ENCODE data around the gene MEIS1.

The MEIS1 gene

GRCh38 chr2:66445076-66445924 lies 10.4 kb downstream of the MEIS1 start:
- FAIRE-seq: no peak

DNA sequence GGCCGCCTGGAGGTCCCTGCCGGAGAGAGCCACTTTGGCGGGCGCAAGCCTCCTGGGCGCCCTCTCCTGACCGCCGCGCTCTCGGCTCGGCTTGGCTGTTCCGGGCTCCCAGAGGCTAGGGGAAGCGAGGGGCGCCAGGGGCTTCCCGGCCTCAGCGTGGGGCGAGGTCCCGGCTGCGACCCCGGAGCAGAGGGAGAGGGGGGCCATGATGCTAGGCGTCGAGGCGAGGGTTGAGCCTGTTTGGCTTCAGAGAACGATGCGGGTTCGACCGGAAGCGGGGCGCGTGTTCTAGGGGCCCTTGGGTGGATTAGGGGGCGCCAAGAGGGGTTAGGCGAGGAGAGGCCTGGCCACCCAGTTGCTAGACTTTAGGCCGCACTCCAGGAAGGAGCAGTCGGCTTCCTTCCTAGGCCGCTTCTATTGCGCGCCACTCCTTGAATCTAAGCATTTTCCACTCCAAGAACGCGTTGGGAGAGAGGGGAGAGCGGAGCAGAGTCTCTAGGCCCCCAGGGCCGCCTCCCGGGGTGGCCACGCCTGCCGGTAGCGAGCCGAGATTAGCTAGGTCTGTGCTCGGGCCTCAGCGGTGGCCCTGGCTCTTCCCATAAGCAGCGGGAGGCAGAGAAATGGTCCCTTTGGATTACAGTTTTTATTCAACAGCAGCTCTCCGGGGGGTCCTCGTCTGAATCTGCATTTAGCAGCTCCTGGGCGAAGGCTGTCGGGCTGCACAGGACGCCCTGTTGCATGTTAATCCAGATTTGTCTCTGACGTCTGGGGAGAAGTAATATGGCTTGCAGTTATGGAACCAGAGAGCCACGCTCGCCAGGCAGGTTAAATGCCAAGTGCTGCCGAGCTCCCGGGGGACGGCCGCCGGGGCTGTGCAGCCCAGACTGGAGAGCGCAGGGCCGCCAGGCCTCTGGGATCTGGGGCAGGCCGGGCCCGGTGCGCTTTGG lies 11.3 kb downstream of the MEIS1 start:
- no peak for FAIRE-seq

DNA sequence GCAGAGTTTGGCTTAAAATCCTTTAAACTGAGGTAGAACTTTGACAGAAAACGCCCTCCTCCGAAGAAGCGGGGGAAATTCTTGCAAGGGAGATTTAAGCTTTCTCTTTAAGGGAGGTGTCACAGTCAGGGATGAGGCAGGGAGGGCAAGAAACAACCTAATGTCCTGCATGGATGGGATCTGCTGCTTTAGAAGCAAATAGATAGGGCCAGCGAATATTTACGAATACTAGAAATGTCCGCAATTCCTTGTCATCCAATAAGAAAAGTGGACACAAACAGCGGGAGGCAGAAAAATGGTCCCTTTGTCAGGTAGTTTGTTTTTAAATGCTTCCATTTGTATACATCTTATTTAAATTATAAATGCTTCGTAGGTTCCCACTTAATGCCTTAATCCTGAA lies 12.0 kb downstream of the MEIS1 start:
- no peak for FAIRE-seq

GRCh38 chr2:66447677-66448076 lies 12.8 kb downstream of the MEIS1 start:
- no peak for FAIRE-seq

GRCh38 chr2:66448136-66448991 lies 13.4 kb downstream of the MEIS1 start:
- FAIRE-seq: no peak

- no peak for FAIRE-seq
Measured at GRCh38 chr2:66452214-66452613, 17.3 kb downstream of the MEIS1 start.

DNA sequence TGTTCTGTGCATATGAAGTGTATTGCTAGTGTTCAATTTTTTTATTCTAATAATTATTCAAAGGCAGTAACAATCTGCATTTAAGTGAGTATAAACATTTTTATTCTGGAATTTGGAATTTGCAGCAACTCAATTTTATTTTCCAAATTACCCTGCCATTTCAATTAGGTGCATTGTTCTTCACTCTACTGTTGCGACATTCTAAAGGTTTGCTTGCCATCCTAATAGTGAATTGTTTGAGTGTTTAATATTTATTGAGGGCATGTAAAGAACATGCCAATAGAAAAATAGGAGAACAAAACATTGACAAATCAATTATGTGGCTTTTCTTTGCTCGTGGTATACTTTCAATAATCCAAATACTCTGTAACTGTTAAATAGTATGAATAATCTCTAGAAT lies 18.0 kb downstream of the MEIS1 start:
- no peak for FAIRE-seq

DNA sequence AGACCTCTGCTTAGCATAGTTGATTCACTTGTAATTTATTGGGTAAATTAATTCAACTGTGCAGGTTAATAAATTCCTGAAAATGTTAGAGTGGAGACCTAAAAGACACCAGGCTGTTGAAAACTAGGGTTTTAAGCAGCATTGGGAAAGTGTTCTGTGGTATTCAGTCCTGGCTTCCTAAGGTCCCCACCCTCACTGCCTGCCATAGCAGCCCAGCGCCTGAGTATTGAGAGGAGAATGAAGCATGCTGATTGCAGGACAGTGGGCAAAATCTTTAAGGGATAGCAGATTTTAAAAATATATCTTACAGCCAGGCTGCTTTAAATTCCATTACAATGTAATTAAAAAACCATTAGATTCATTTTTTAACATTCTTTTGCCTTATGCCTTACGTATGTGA lies 20.6 kb downstream of the MEIS1 start:
- no peak for FAIRE-seq

DNA sequence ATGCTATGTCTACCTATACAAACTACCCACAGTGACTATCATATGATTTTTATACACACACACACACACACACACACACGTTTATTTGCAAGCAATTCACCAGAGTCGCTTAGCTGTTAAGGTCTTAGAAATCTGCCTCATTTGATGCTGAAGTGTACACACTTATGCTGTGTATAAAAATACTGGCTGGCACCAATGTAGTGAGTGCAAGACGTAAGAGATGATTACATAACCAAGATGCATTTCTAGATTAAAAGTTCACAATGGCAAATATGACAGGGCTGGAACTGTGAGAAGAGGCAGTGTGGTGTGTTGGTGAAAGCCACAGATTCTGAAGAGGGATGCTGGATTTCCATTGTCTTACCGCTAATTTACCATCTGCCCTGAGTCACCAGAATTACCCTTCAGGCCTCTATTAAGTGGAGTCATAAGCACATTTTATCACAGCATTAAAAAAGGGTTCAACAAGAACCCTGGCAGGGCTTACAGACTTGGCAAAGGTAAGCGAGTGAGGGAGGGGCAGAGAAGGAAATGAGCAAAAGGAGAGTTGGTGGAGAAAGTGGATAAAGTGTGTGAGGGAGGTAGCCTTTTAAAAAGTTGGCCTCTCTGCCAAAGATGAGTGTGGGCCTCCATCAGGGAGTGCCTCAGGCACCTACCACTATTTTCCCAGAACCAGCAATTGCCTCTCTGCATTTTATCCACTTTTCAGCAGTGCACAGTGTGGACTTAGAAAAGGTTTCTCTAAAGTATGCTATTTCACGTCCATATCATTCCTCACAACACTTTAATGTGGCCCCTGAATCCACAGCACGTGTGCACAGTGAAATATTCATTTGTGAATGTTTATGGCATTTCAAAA lies 21.5 kb downstream of the MEIS1 start:
- FAIRE-seq: no peak

DNA sequence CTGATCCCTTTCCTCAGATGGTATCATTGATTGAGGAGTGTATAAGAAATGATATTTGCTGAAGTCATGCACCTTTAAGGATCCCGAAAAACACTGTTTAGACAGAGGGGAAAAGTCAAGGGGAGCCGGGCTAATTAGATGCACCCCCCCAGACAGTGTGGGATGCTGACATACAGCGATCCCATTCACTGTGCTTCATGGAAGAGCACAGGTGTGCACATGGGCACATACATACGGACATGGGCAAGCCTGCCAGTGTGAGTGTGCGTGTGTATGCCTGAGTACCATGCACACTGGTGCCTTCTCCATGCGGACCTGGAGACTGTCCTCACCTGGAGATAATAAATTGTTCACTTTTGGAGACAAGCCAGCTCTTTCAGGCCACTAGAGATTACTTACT lies 22.6 kb downstream of the MEIS1 start:
- no peak for FAIRE-seq

DNA sequence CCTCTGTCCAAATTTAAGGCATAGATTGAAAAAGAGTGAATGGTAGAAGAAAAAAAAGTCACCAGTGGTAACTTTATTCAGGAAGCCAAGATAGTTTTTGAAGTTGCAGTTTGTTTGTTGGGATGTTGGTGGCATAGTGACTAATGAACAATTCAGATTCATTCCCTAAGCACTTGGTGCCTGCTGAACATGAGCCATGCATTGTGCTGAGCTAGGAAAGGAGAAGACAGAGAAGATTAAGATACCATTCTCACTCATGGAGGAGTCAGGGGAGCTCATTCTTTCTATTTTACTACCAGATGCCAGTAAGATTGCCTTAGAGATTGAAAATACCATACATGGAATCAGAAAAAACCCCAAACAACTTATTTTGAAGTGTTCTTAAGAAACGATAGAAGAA lies 25.1 kb downstream of the MEIS1 start:
- no peak for FAIRE-seq

- FAIRE-seq: no peak
Measured at GRCh38 chr2:66461001-66461663, 26.2 kb downstream of the MEIS1 start.

DNA sequence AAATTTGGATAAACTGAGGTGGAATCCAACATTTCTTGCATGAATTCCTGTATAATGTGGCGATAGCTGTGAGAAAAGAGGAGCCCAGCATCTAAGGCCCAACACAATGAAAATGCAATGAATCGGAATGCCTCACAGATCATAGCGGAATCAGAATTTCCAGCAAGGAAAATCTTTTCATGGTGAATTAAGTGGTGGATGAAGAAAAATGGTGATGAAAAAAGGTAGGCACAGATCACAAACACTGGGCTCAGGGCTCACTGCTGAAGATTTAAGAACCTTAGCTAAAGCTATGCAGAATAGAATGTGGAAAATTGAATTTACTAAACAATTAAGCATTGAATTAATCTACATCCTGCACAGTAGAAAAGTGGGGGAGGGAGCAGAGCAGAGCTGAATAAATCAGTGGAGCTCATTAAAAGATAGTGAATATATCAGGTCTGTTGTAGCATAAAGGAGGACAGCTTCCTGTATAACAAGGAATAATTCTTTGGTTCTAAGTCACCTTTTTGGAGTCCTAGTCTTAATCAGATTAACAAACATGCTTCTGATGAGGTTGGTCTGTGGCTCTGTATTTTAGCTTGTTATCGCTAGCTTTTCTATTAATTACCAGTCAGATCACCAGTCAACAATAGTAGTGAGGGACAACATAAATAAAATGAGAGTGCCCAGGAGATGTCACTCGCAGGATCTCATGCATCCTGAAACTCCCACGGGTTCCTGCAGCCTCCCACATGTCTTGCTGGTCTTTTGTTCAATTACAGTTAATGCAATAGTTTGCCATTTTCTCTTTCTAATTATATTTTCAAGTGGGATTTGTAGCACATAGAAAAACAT lies 27.0 kb downstream of the MEIS1 start:
- FAIRE-seq: no peak

- FAIRE-seq: no peak
Measured at GRCh38 chr2:66462501-66462825, 27.5 kb downstream of the MEIS1 start.

DNA sequence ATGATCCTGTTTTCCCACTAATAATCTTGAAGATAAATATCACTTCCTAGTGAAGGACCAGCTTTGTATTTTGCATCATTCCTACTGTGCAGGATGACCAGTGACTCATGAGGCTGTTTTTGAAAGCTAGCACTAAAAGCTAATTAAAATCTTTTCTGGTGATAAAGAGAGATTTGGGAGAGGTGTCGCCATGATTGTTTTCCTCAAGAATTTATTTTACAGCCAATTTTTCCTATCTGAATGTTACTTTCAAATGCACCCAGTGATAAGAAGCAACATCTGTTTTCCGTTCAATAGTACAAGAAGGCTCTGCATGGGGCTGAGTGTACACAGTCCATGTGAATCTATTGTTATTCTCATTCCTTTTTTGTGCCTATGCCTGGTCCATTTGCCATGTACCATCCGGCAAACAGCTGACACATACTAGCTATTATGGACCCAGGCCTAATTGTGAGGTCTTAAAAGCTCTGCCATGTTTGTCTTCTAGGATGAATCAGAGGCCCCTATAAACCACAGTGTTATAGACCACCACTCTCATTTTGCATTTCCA lies 28.4 kb downstream of the MEIS1 start:
- no peak for FAIRE-seq

DNA sequence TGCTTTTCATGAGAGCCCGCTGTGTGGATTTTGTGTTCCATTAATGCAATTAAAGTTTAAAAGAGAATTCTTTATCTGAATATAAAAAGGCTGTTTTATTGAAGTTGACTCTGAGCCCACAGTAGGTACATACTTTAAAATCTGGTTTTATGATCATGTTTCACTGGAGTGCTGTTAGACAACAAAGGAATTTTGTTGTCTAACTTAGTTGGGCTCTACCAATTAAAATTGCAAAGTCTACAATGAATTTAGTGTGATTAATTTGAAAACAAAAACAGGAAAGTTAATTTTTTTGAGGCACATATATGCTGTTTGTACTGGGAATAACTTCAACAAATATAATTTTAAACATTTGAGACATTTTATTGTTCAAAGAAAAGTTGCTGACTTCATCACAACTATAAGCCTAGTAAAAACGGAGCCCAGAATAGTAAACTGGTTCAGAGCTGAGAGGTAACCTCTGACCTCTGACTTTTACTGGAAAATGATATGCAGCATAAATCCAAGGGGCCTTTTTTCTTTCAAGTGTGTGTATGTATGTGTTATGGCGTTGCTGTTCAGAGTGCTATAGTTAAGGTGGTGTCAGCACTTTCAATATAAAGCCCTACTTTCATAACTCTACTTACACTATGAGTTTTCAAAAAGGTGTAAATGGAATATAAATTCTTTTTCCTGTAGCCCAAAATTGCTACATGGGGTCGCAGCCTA lies 30.2 kb downstream of the MEIS1 start:
- FAIRE-seq: no peak

- FAIRE-seq: no peak
Measured at GRCh38 chr2:66466433-66466832, 31.5 kb downstream of the MEIS1 start.

DNA sequence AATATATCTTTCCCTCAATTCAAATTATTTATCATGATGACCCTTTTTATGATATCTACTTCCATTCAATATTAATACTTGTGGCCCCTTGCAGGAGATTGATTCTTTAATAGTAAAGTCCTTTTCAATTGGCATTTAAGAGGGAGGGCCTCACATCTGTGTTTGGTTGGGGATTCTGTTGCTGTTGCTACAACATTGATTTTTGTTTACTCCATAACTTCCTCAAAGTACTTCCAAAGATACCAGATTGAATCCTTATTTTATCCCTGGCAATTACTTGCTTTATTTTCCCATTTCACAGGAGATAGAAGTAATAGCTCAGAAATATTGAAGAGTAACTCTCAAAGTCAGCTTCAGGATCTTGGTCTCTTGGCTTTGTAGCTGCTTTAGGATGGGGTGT lies 32.8 kb downstream of the MEIS1 start:
- no peak for FAIRE-seq

DNA sequence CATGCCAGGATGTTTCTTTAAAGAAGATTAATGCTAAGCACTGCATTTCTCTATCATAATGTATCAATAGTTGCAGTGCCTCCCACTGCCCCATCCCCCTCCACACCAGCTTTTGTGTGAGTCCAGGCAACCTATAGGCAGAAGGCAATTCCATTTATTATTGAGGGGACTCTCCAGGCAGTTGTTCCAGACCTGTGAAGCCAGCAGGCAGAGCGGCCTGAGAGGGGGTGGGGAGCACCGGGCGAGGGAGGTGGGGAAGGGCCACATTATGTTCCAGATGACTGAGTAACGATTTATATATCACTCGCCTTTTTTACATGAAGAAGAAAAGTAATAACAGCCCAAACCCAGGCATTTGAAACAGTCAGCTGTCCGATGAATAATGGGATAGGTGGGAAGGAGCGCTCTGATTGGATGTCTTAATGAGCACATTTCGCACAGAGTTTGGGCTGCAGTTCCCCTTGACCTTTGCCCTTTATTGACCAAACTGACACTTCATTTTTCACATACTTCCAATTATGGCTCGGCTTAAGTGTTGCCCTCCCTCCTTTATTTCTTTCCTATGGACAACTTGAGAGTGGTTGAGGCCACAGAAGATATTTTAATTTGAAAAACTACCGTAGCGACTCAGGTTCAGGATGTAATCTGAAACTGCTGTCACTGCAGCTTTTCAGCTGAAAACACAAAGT lies 34.4 kb downstream of the MEIS1 start:
- FAIRE-seq: no peak

Measured in A204.1 (cell line).